TTC549 (cell line): ENCODE measurements around the gene IL1A.

Source experiments
- FAIRE-seq: peaks from 2 replicates; lab custom pipeline; 2012; peaks lifted over from hg19 to GRCh38; lab: Jason Lieb, UNC

Gene IL1A

GRCh38 chr2:112762276-112762675 lies 22.0 kb downstream of the IL1A start:
- no peak for FAIRE-seq

GRCh38 chr2:112760149-112760548 lies 24.1 kb downstream of the IL1A start:
- FAIRE-seq = no peak

GRCh38 chr2:112758711-112759110 lies 25.6 kb downstream of the IL1A start:
- no peak for FAIRE-seq

GRCh38 chr2:112757265-112757664 lies 27.0 kb downstream of the IL1A start:
- no peak for FAIRE-seq

GRCh38 chr2:112756207-112756606 lies 28.1 kb downstream of the IL1A start:
- FAIRE-seq = no peak

GRCh38 chr2:112755444-112755843 lies 28.8 kb downstream of the IL1A start:
- no peak for FAIRE-seq

- no peak for FAIRE-seq
Measured at GRCh38 chr2:112754564-112754963, 29.7 kb downstream of the IL1A start.

GRCh38 chr2:112752667-112753066 lies 31.6 kb downstream of the IL1A start:
- FAIRE-seq = no peak

GRCh38 chr2:112751451-112752197 lies 32.7 kb downstream of the IL1A start:
- FAIRE-seq = no peak

- FAIRE-seq = peak; percentile 48
Measured at GRCh38 chr2:112750560-112750843, 33.8 kb downstream of the IL1A start.

GRCh38 chr2:112749755-112750559 lies 34.3 kb downstream of the IL1A start:
- peak; percentile 73 for FAIRE-seq

- no peak for FAIRE-seq
Measured at GRCh38 chr2:112740527-112740926, 43.8 kb downstream of the IL1A start.

GRCh38 chr2:112737542-112738232 lies 46.6 kb downstream of the IL1A start:
- no peak for FAIRE-seq

- no peak for FAIRE-seq
Measured at GRCh38 chr2:112733871-112734270, 50.4 kb downstream of the IL1A start.

GRCh38 chr2:112733456-112733855 lies 50.8 kb downstream of the IL1A start:
- FAIRE-seq = no peak

- no peak for FAIRE-seq
Measured at GRCh38 chr2:112731479-112731878, 52.8 kb downstream of the IL1A start.

- FAIRE-seq = no peak
Measured at GRCh38 chr2:112730791-112731190, 53.5 kb downstream of the IL1A start.

GRCh38 chr2:112730216-112730615 lies 54.1 kb downstream of the IL1A start:
- FAIRE-seq = no peak

- FAIRE-seq = no peak
Measured at GRCh38 chr2:112728378-112729175, 55.7 kb downstream of the IL1A start.

- FAIRE-seq = no peak
Measured at GRCh38 chr2:112728029-112728362, 56.3 kb downstream of the IL1A start.

- FAIRE-seq = no peak
Measured at GRCh38 chr2:112727276-112728028, 56.8 kb downstream of the IL1A start.
